ENCODE data around the gene RTN4IP1.
"Not testable (repeated sequence)": the region's sequence is repeated elsewhere in the genome, so short reads cannot be mapped to it uniquely, and the experiment has no call there.

The RTN4IP1 gene

GRCh38 chr6:106569428-106569827 lies 59.9 kb downstream of the RTN4IP1 start:
- TF ChIP-seq, protein P1, sequence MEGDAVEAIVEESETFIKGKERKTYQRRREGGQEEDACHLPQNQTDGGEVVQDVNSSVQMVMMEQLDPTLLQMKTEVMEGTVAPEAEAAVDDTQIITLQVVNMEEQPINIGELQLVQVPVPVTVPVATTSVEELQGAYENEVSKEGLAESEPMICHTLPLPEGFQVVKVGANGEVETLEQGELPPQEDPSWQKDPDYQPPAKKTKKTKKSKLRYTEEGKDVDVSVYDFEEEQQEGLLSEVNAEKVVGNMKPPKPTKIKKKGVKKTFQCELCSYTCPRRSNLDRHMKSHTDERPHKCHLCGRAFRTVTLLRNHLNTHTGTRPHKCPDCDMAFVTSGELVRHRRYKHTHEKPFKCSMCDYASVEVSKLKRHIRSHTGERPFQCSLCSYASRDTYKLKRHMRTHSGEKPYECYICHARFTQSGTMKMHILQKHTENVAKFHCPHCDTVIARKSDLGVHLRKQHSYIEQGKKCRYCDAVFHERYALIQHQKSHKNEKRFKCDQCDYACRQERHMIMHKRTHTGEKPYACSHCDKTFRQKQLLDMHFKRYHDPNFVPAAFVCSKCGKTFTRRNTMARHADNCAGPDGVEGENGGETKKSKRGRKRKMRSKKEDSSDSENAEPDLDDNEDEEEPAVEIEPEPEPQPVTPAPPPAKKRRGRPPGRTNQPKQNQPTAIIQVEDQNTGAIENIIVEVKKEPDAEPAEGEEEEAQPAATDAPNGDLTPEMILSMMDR (IDR thresholded peaks at IDR 0.05; ENCODE audit: insufficient read depth, missing control alignments) = no peak
- FAIRE-seq = no peak
- no peak for DNase-seq (ENCODE audit: insufficient read length, low spot score)

- TF ChIP-seq, protein P1 (IDR thresholded peaks at IDR 0.05; ENCODE audit: insufficient read depth, missing control alignments) = no peak
- DNase-seq (ENCODE audit: insufficient read length, low spot score) = no peak
- no peak for FAIRE-seq
Measured at GRCh38 chr6:106568530-106568929, 60.8 kb downstream of the RTN4IP1 start.

DNA sequence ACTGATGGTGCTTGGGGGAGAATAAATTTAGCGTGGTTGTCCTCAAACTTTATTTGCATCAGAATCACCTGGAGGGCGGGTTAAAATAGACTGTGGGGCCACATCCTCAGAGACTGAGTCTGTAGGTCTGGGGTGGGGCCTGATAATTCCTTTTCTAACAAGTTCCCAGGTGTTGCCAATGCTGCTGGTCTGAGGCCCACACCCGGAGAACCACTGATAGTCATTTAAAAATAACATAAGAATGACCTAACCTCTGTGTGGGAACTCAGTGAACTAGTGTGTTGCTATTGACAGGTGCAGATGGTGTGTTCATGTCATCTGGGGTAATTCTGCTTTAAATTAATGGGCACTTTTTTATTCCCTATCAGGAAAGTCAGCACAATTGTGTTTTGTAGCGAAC lies 64.8 kb downstream of the RTN4IP1 start:
- no peak for DNase-seq (ENCODE audit: insufficient read length, low spot score)
- no peak for FAIRE-seq
- TF ChIP-seq, protein P1 (IDR thresholded peaks at IDR 0.05; ENCODE audit: insufficient read depth, missing control alignments) = no peak

- DNase-seq (ENCODE audit: insufficient read length, low spot score) = no peak
- FAIRE-seq = no peak
- TF ChIP-seq, protein P1 (IDR thresholded peaks at IDR 0.05; ENCODE audit: insufficient read depth, missing control alignments) = no peak
Measured at GRCh38 chr6:106563614-106564013, 65.7 kb downstream of the RTN4IP1 start.

DNA sequence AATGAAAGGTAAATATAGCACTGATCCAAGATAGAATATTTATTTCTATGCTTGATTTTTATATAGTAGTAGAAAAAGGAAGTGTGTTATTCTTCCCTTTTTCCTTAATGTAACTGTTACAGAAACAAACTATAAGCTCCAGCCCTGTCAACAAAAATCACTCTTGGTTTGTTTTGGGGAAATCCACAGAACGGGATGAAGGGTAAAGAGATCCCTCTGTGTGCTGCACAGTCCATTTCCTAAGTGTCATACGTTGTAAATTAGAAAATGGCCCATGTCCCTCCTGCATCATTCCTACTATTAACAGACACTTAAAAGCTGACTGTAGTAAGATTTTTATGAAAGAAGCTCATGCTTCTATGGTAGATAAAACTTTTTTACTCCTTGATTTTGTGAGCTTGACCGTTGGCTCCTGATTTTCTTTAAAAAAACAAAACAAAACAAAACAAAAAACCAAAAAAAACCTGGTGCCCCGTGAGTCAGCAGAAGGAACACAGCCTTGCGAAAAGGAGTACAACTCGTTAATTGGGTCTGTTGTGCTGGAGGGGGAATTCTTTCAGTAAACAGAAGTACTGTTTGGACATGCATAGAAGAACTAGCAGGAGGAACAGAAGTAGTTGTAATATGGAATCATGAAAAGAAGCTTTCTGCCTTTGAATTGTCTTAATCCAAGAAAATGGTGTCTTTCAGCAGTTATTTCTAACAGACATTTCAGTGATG lies 67.5 kb downstream of the RTN4IP1 start:
- no peak for DNase-seq (ENCODE audit: insufficient read length, low spot score)
- FAIRE-seq = no peak
- TF ChIP-seq, protein P1 (IDR thresholded peaks at IDR 0.05; ENCODE audit: insufficient read depth, missing control alignments) = no peak

DNA sequence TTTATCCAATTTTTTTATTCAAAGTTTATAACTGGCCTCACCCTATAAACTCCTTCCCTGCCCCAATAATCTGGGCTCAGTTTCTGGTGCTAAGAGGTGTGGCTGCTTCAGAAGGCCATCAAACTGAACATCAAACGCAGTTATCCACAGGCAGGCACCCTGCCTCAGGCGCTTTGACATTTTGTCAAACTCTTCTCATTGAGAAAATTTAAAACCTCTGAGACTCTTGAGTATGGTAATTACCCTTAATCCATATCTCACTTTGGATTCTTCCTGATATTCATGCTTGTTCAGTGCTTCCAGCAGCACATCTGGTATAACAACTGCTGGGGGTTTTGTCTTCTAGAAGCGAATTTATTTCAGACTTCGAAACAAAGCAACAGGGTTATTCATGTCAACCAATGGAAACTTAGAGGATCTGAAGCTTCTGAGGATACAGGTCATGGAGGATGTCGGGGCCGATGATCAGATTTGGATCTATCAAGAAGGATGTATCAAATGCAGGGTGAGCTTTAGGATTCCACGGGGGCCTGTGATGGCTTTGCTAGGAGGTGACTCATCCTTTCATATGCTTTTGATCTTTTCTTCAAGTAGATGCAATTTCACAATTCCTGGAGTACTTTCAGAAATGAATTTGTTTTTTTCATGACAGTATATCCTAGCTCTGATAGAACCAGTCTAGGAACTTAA lies 68.2 kb downstream of the RTN4IP1 start:
- DNase-seq (ENCODE audit: insufficient read length, low spot score) (no peak), FAIRE-seq (no peak)
- TF ChIP-seq, protein P1 (IDR thresholded peaks at IDR 0.05; ENCODE audit: insufficient read depth, missing control alignments) = no peak

- not testable (repeated sequence) for FAIRE-seq
Measured at GRCh38 chr6:106559659-106560058, 69.6 kb downstream of the RTN4IP1 start.

More at GRCh38 chr6:106559659-106560058, 69.6 kb downstream of the RTN4IP1 start:
- not testable (repeated sequence) for DNase-seq (ENCODE audit: insufficient read length, low spot score)
